GM23338 (cell line): Measurements from ENCODE around the gene HIVEP3. TPM values are rescaled to one million over a fixed set of nuclear protein-coding genes. Genes with fewer than 3 reads are reported as not detected.

Experiments
- ATAC-seq: fragments of 200-7000 bp; cut with Tn5 transposase; 3 replicates; pipeline ENCODE4 v1.9.1; 2020
- DNase-seq: peaks from one replicate; pipeline ENCODE4 v3.0.0-alpha.2; 2015; ENCODE audit warnings: low spot score
- H2AFZ ChIP-seq: fragments of 200-600 bp; sonication (generic); 2 replicates; pipeline ENCODE4 v1.8.0; 2016; ENCODE audit warnings: antibody characterized with exemption, mild to moderate bottlenecking, moderate library complexity
- H3F3A ChIP-seq: fragments of 200-600 bp; sonication (generic); replicated peaks from 2 replicates; pipeline ENCODE4 v1.8.0; 2017; ENCODE audit warnings: antibody characterized with exemption, mixed run types, low read depth
- H3K27ac ChIP-seq: fragments of 200-600 bp; sonication (generic); 2 replicates; pipeline ENCODE4 v1.6.1; 2016; ENCODE audit warnings: low read depth
- H3K27me3 ChIP-seq: fragments of 200-600 bp; sonication (generic); 2 replicates; pipeline ENCODE4 v1.8.0; 2016; ENCODE audit warnings: mild to moderate bottlenecking, mixed run types, moderate library complexity; ENCODE audit not compliant: insufficient read depth
- H3K36me3 ChIP-seq: fragments of 200-600 bp; sonication (generic); 2 replicates; pipeline ENCODE4 v1.8.0; 2016; ENCODE audit warnings: mild to moderate bottlenecking; ENCODE audit not compliant: insufficient read depth
- H3K4me1 ChIP-seq: fragments of 200-600 bp; sonication (generic); 2 replicates; pipeline ENCODE4 v1.8.0; 2016; ENCODE audit warnings: mild to moderate bottlenecking, moderate library complexity; ENCODE audit not compliant: insufficient read depth
- H3K4me2 ChIP-seq: fragments of 200-600 bp; sonication (generic); 2 replicates; pipeline ENCODE4 v1.7.1; 2017; ENCODE audit warnings: mixed run types
- H3K4me3 ChIP-seq: fragments of 200-600 bp; sonication (generic); 2 replicates; pipeline ENCODE4 v1.6.1; 2016; ENCODE audit warnings: mixed run types
- H3K79me2 ChIP-seq: fragments of 200-600 bp; sonication (generic); replicated peaks from 2 replicates; pipeline ENCODE4 v1.8.0; 2017; ENCODE audit warnings: mild to moderate bottlenecking; ENCODE audit not compliant: insufficient read depth
- H3K9me2 ChIP-seq: fragments of 200-600 bp; sonication (generic); 2 replicates; pipeline ENCODE4 v1.8.0; 2017; ENCODE audit not compliant: insufficient read depth
- H4K20me1 ChIP-seq: fragments of 200-600 bp; sonication (generic); replicated peaks from 2 replicates; pipeline ENCODE4 v1.8.0; 2017; ENCODE audit warnings: mild to moderate bottlenecking; ENCODE audit not compliant: insufficient read depth
- H3K27ac Mint-ChIP-seq: 2 replicates; pipeline ENCODE4 v1.8.0; 2020; ENCODE audit warnings: inconsistent platforms, mild to moderate bottlenecking, moderate library complexity, mixed read lengths
- H3K27me3 Mint-ChIP-seq: 3 replicates; pipeline ENCODE4 v1.8.0; 2022; ENCODE audit warnings: low read depth, mild to moderate bottlenecking, moderate library complexity, mixed read lengths, inconsistent platforms; ENCODE audit not compliant: insufficient read depth, poor library complexity
- H3K36me3 Mint-ChIP-seq: 3 replicates; pipeline ENCODE4 v1.8.0; 2021; ENCODE audit warnings: low read depth, mild to moderate bottlenecking, inconsistent platforms, moderate library complexity, mixed read lengths
- H3K4me1 Mint-ChIP-seq: 3 replicates; pipeline ENCODE4 v1.8.0; 2020; ENCODE audit warnings: mild to moderate bottlenecking, inconsistent platforms, mixed read lengths
- H3K4me3 Mint-ChIP-seq: 3 replicates; pipeline ENCODE4 v1.8.0; 2021; ENCODE audit warnings: moderate library complexity, mild to moderate bottlenecking, inconsistent platforms, mixed read lengths
- H3K9me3 Mint-ChIP-seq: 3 replicates; pipeline ENCODE4 v1.8.0; 2020; ENCODE audit warnings: moderate library complexity, mild to moderate bottlenecking, inconsistent platforms, mixed read lengths
- CREB1 ChIP-seq: fragments of 250-450 bp; sonication (Bioruptor Pico); IDR thresholded peaks from 2 replicates; pipeline ENCODE4 v1.5.0; 2020; ENCODE audit warnings: low read depth, mild to moderate bottlenecking, moderate library complexity
- JUNB ChIP-seq: IDR thresholded peaks from one replicate; pipeline ENCODE4 v1.6.1; 2016; ENCODE audit warnings: antibody characterized with exemption; ENCODE audit not compliant: unreplicated experiment
- NANOG ChIP-seq: IDR thresholded peaks from 2 replicates; pipeline ENCODE4 v1.6.1; 2016; ENCODE audit warnings: antibody characterized with exemption, borderline replicate concordance
- POLR2AphosphoS5 ChIP-seq: IDR thresholded peaks from 2 replicates; pipeline ENCODE4 v1.6.1; 2016; ENCODE audit warnings: antibody characterized with exemption, low read depth
- polyA plus RNA-seq: library from polyadenylated mRNA; unstranded; fragments of >200 nt; fragmentation: Nextera tagmentation; extraction: Ambion mirVana; gene quantifications from 2 replicates; pipeline ENCODE4 v1.2.1, GENCODE V29; 2016
- total RNA-seq: library from RNA; depleted of rRNA; stranded (reverse); fragments of >200 nt; shearing (Covaris generic); gene quantifications from 2 replicates; pipeline ENCODE4 v1.2.3, GENCODE V29; 2014
- TF ChIP-seq, protein P1 (sequence below), 2 experiments: fragments of 200-600 bp in 1 of 2; sonication (generic) in 1 of 2; conservative IDR thresholded peaks; 2 replicates each; pipeline versions ENCODE4 v1.5.1 to v1.6.1; 2016 to 2017; ENCODE audit warnings: antibody characterized with exemption in 2 of 2, low read depth in 2 of 2, mild to moderate bottlenecking in 2 of 2, moderate library complexity in 1 of 2
- TF ChIP-seq, protein P2 (sequence below): IDR thresholded peaks from 2 replicates; pipeline ENCODE4 v1.6.1; 2016; ENCODE audit warnings: antibody characterized with exemption

Gene HIVEP3
- total and polyA plus RNA-seq, 2 experiments from 2014 or later: 0.14 to 0.24 TPM

DNA sequence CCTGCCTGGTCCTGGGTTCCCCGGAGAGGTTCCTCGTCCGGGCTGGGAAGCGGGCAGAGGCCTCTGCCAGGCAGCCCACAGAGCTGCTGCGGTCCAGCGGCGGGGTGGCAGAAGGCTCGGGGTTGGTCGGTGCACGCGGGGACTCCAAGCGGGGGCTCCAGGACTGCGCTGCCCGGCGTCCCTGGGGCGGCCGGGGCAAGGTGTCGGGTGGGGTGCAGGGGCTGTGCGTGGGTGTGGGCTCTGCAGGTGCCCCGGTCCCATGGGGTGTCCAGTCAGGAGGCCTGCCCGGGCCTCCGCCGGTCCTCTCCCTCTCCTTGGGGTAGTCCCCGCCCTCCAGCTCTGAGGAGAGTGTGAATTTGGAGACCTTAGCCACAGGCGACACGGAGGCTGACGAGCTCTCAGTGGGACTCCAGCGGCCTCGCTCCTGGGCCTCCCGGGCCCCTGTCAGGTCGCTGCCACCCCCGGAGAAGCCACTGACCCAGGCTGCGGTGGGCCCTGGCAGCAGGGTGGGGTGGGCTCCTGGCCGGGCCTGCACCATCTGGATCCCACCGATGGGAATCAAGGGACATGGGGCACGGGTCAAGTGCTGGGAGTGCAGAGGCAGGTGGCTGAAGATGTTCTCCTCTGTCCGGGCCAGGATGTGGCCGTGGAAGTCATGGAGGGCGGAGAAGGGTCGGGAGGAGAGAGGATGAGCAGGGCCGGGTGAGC, 408.0 kb downstream of the HIVEP3 start:
- no peaks in the 10 kb centered on the region; the same call in 2 of the 3 replicates for H3K36me3 Mint-ChIP-seq

DNA sequence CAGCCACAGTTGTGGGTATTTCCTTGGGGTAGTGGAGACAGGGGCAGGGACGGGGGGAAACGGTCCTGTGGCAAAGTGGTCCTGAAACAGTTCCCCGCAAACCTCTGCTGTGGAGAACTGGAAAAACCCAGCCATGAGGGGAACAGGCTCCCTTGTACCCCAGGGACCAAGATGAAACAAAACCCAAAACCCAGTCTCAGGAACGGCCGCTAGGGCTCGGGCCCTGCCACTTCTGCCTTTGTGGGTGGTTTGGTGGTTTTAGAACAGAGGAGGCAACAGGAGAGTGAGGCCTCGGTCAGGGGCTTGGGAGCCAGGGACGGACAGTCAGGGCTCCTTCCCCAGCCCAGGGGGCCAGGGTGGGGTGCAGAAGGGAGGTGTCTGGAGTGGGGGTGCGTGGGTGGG, 409.5 kb downstream of the HIVEP3 start:
- no peaks in the 10 kb centered on the region for H3K4me1 ChIP-seq
- H3F3A ChIP-seq: no peaks in the 10 kb centered on the region
- no peaks in the 10 kb centered on the region; the same call in 2 of the 3 replicates for H3K9me3 Mint-ChIP-seq
- no peaks in the 10 kb centered on the region for H3K79me2 ChIP-seq
- DNase-seq: no peak
- no peak for ATAC-seq
- H3K9me2 ChIP-seq: no peaks in the 10 kb centered on the region; the same call in 1 of the 2 replicates
- H3K27ac Mint-ChIP-seq: no peak overlapping the region
- TF ChIP-seq, protein P1, sequence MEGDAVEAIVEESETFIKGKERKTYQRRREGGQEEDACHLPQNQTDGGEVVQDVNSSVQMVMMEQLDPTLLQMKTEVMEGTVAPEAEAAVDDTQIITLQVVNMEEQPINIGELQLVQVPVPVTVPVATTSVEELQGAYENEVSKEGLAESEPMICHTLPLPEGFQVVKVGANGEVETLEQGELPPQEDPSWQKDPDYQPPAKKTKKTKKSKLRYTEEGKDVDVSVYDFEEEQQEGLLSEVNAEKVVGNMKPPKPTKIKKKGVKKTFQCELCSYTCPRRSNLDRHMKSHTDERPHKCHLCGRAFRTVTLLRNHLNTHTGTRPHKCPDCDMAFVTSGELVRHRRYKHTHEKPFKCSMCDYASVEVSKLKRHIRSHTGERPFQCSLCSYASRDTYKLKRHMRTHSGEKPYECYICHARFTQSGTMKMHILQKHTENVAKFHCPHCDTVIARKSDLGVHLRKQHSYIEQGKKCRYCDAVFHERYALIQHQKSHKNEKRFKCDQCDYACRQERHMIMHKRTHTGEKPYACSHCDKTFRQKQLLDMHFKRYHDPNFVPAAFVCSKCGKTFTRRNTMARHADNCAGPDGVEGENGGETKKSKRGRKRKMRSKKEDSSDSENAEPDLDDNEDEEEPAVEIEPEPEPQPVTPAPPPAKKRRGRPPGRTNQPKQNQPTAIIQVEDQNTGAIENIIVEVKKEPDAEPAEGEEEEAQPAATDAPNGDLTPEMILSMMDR (conservative IDR thresholded peaks at IDR 0.05; ENCODE audit: low read depth in 2 of 2): no peak
- peaks cover 12% of the 10 kb centered on the region for H3K4me1 Mint-ChIP-seq
- H3K27me3 Mint-ChIP-seq: peaks cover 13% of the 10 kb centered on the region
- H3K27me3 ChIP-seq: no peaks in the 10 kb centered on the region
- H3K4me3 Mint-ChIP-seq: no peak overlapping the region
- H3K36me3 Mint-ChIP-seq: no peaks in the 10 kb centered on the region; the same call in 2 of the 3 replicates
- H2AFZ ChIP-seq: peak overlapping the region; percentile 47; the same call in 1 of the 2 replicates
- no peak overlapping the region for H3K4me3 ChIP-seq
- H3K27ac ChIP-seq: no peak overlapping the region
- no peak overlapping the region for H3K4me2 ChIP-seq
- no peaks in the 10 kb centered on the region for H3K36me3 ChIP-seq
- no peaks in the 10 kb centered on the region for H4K20me1 ChIP-seq

More for the DNA sequence above, 408.0 kb downstream of the HIVEP3 start:
- Mint-ChIP-seq H3K4me3 (no peak overlapping the region), H3K4me1 (peaks cover 13% of the 10 kb centered on the region), H3K27ac (no peak overlapping the region), H3K27me3 (peaks cover 6% of the 10 kb centered on the region), H3K9me3 (no peaks in the 10 kb centered on the region; the same call in 2 of the 3 replicates)
- no peak for TF ChIP-seq JUNB
- no peaks in the 10 kb centered on the region for H3K79me2 ChIP-seq
- H4K20me1 ChIP-seq: no peaks in the 10 kb centered on the region
- peaks cover 6% of the 10 kb centered on the region; the same call in 1 of the 2 replicates for H3K4me1 ChIP-seq
- no peak overlapping the region for H2AFZ ChIP-seq
- H3K36me3 ChIP-seq: no peaks in the 10 kb centered on the region
- H3K9me2 ChIP-seq: no peaks in the 10 kb centered on the region; the same call in 1 of the 2 replicates
- H3K4me3 ChIP-seq: no peak overlapping the region
- H3K27ac ChIP-seq: no peak overlapping the region
- DNase-seq (no peak), ATAC-seq (no peak)
- no peaks in the 10 kb centered on the region for H3K27me3 ChIP-seq
- H3K4me2 ChIP-seq: no peak overlapping the region
- no peaks in the 10 kb centered on the region for H3F3A ChIP-seq

DNA sequence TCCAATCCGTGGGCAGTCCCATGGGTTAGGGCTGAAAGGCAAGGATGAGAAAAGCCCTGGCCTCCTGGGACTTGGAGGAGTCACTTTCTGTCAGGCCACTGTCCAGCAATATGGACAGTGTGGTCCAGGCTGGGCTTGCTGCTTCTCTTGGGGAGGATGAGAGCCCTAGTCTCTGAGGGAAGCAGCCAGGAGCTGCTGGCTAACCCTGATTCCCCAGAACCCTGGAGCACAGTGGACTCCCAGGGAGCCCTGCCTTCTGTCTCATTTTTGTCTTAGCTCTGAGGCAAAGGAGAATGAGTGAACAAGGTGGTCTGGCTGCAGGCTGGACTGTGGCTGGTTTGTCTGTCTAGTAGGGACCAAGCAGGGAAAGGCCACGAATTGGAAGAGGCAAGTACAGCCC, 410.4 kb downstream of the HIVEP3 start:
- no peaks in the 10 kb centered on the region; the same call in 2 of the 3 replicates for H3K36me3 Mint-ChIP-seq
- ATAC-seq (no peak), DNase-seq (no peak)
- peaks cover 13% of the 10 kb centered on the region for H3K27me3 Mint-ChIP-seq
- Histone ChIP-seq H3K4me1 (no peaks in the 10 kb centered on the region), H4K20me1 (no peaks in the 10 kb centered on the region), H3K79me2 (no peaks in the 10 kb centered on the region), H3K4me3 (no peak overlapping the region), H3K27me3 (no peaks in the 10 kb centered on the region), H3K27ac (no peak overlapping the region), H3K4me2 (no peak overlapping the region), H3F3A (no peaks in the 10 kb centered on the region), H3K9me2 (no peaks in the 10 kb centered on the region; the same call in 1 of the 2 replicates), H2AFZ (no peak overlapping the region), H3K36me3 (no peaks in the 10 kb centered on the region)
- no peak overlapping the region for H3K4me3 Mint-ChIP-seq
- peaks cover 19% of the 10 kb centered on the region for H3K4me1 Mint-ChIP-seq
- no peaks in the 10 kb centered on the region; the same call in 2 of the 3 replicates for H3K9me3 Mint-ChIP-seq
- H3K27ac Mint-ChIP-seq: no peak overlapping the region
- TF ChIP-seq JUNB: no peak
- TF ChIP-seq, protein P1 (conservative IDR thresholded peaks at IDR 0.05; ENCODE audit: low read depth in 2 of 2): no peak
- no peak for TF ChIP-seq POLR2AphosphoS5
- TF ChIP-seq CREB1: no peak
- no peak for TF ChIP-seq NANOG
- TF ChIP-seq, protein P2, sequence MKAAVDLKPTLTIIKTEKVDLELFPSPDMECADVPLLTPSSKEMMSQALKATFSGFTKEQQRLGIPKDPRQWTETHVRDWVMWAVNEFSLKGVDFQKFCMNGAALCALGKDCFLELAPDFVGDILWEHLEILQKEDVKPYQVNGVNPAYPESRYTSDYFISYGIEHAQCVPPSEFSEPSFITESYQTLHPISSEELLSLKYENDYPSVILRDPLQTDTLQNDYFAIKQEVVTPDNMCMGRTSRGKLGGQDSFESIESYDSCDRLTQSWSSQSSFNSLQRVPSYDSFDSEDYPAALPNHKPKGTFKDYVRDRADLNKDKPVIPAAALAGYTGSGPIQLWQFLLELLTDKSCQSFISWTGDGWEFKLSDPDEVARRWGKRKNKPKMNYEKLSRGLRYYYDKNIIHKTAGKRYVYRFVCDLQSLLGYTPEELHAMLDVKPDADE: no peak
